OCI-LY3 (cell line): ENCODE data around the gene NPTX1.
A peak's percentile ranks its signal among the peaks of the same experiment; 100 is the strongest.

Experiments
- H2AFZ ChIP-seq: fragments of 200-600, 300-600 bp; shearing (Covaris generic); 2 replicates; pipeline ENCODE4 v1.6.0; 2014; ENCODE audit warnings: antibody characterized with exemption, low read depth, low read length
- H3K27ac ChIP-seq: fragments of 200-600, 300-600 bp; sonication (generic); 2 replicates; pipeline ENCODE4 v1.5.1; 2014; ENCODE audit warnings: mild to moderate bottlenecking, low read length, moderate library complexity, mixed read lengths
- H3K27me3 ChIP-seq: fragments of 200-600, 300-600 bp; sonication (generic); 2 replicates; pipeline ENCODE4 v1.6.1; 2014; ENCODE audit warnings: low read depth, low read length, mixed read lengths
- H3K36me3 ChIP-seq: fragments of 200-600, 300-600 bp; sonication (generic); replicated peaks from 2 replicates; pipeline ENCODE3; 2014; ENCODE audit warnings: low read depth, low read length, mixed read lengths
- H3K4me1 ChIP-seq: fragments of 300-600, 200-600 bp; sonication (generic); 2 replicates; pipeline ENCODE4 v1.6.1; 2014; ENCODE audit warnings: low read length, mixed read lengths
- H3K4me2 ChIP-seq: fragments of 200-600, 300-600 bp; sonication (generic); 2 replicates; pipeline ENCODE4 v1.6.1; 2014; ENCODE audit warnings: low read length, mixed read lengths
- H3K4me3 ChIP-seq: fragments of 300-600, 200-600 bp; sonication (generic); 2 replicates; pipeline ENCODE4 v1.5.1; 2014; ENCODE audit warnings: antibody characterized with exemption, mild to moderate bottlenecking, low read length, moderate library complexity
- H3K79me2 ChIP-seq: fragments of 300-600, 200-600 bp; shearing (Covaris generic); 2 replicates; pipeline ENCODE4 v1.6.1; 2014; ENCODE audit warnings: mild to moderate bottlenecking, low read length, mixed read lengths
- H3K9ac ChIP-seq: fragments of 300-600, 200-600 bp; shearing (Covaris generic); 2 replicates; pipeline ENCODE4 v1.6.0; 2014; ENCODE audit warnings: mild to moderate bottlenecking, low read length, moderate library complexity
- H3K9me3 ChIP-seq: fragments of 200-600, 300-600 bp; shearing (Covaris generic); 2 replicates; pipeline ENCODE4 v1.6.1; 2014; ENCODE audit warnings: low read length, mixed read lengths; ENCODE audit not compliant: insufficient read depth
- H4K20me1 ChIP-seq: fragments of 200-600, 300-600 bp; sonication (generic); 2 replicates; pipeline ENCODE4 v1.6.1; 2016; ENCODE audit warnings: low read length, mixed read lengths; ENCODE audit not compliant: insufficient read depth
- CTCF ChIP-seq: fragments of 200-600, 300-600 bp; sonication (generic); IDR thresholded peaks from 2 replicates; pipeline ENCODE4 v1.5.1; 2014; ENCODE audit warnings: antibody characterized with exemption, low read length, low read depth
- EZH2phosphoT487 ChIP-seq: fragments of 200-600 bp; shearing (Covaris generic); IDR thresholded peaks from 2 replicates; pipeline ENCODE4 v1.6.1; 2018; ENCODE audit warnings: antibody characterized with exemption, mixed run types, low read depth

Gene NPTX1

GRCh38 chr17:80474231-80474960 lies 2.0 kb downstream of the NPTX1 start:
- Histone ChIP-seq H3K4me1 (no peaks in the 10 kb centered on the region), H3K27me3 (no peaks in the 10 kb centered on the region), H3K9ac (no peak overlapping the region), H3K4me3 (peak overlapping the region; percentile 33; the same call in 1 of the 2 replicates), H3K79me2 (no peaks in the 10 kb centered on the region), H3K27ac (no peak overlapping the region), H3K9me3 (no peaks in the 10 kb centered on the region), H2AFZ (no peak overlapping the region), H3K4me2 (peak overlapping the region; percentile 50), H3K36me3 (no peaks in the 10 kb centered on the region), H4K20me1 (no peaks in the 10 kb centered on the region)
- peak; percentile 26; the same call in 1 of the 2 replicates for TF ChIP-seq CTCF
- no peak for TF ChIP-seq EZH2phosphoT487

- TF ChIP-seq EZH2phosphoT487 (no peak), CTCF (no peak)
- H3K4me1 ChIP-seq, result no peaks in the 10 kb centered on the region
- H3K9ac ChIP-seq, result no peak overlapping the region
- no peaks in the 10 kb centered on the region for H3K36me3 ChIP-seq
- H3K27me3 ChIP-seq, result 0 out of 2 replicates have a peak, but pooled peaks cover 3% of the 10 kb centered on the region
- H3K4me3 ChIP-seq, result no peak overlapping the region
- H2AFZ ChIP-seq, result no peak overlapping the region
- H4K20me1 ChIP-seq, result no peaks in the 10 kb centered on the region
- no peaks in the 10 kb centered on the region for H3K79me2 ChIP-seq
- H3K9me3 ChIP-seq, result no peaks in the 10 kb centered on the region
- H3K27ac ChIP-seq, result no peak overlapping the region
- H3K4me2 ChIP-seq, result no peak overlapping the region
Observed at GRCh38 chr17:80473701-80474100, 2.7 kb downstream of the NPTX1 start.

GRCh38 chr17:80472996-80473395 lies 3.4 kb downstream of the NPTX1 start:
- Histone ChIP-seq H3K4me3 (no peak overlapping the region), H3K9ac (no peak overlapping the region), H3K4me2 (no peak overlapping the region), H4K20me1 (no peaks in the 10 kb centered on the region), H3K79me2 (no peaks in the 10 kb centered on the region), H3K27me3 (0 out of 2 replicates have a peak, but pooled peaks cover 4% of the 10 kb centered on the region), H3K9me3 (no peaks in the 10 kb centered on the region), H3K27ac (no peak overlapping the region), H3K36me3 (no peaks in the 10 kb centered on the region), H3K4me1 (no peaks in the 10 kb centered on the region), H2AFZ (no peak overlapping the region)
- no peak for TF ChIP-seq EZH2phosphoT487
- no peak for TF ChIP-seq CTCF

- Histone ChIP-seq H3K27ac (no peak overlapping the region), H2AFZ (no peak overlapping the region), H3K4me2 (no peak overlapping the region), H4K20me1 (no peaks in the 10 kb centered on the region), H3K9me3 (no peaks in the 10 kb centered on the region), H3K4me3 (no peak overlapping the region), H3K79me2 (no peaks in the 10 kb centered on the region), H3K27me3 (peaks cover 9% of the 10 kb centered on the region), H3K9ac (no peak overlapping the region), H3K4me1 (no peaks in the 10 kb centered on the region), H3K36me3 (no peaks in the 10 kb centered on the region)
- TF ChIP-seq CTCF, result no peak
- no peak for TF ChIP-seq EZH2phosphoT487
Observed at GRCh38 chr17:80471922-80472321, 4.5 kb downstream of the NPTX1 start.
